ENCODE measurements around the gene CTRB2. TPM values are rescaled to one million over a fixed set of nuclear protein-coding genes. Genes with fewer than 3 reads are reported as not detected.
"Not testable (repeated sequence)": the region's sequence is repeated elsewhere in the genome, so short reads cannot be mapped to it uniquely, and the experiment has no call there.

The CTRB2 gene
- total RNA-seq, 1 donor: not detected

DNA sequence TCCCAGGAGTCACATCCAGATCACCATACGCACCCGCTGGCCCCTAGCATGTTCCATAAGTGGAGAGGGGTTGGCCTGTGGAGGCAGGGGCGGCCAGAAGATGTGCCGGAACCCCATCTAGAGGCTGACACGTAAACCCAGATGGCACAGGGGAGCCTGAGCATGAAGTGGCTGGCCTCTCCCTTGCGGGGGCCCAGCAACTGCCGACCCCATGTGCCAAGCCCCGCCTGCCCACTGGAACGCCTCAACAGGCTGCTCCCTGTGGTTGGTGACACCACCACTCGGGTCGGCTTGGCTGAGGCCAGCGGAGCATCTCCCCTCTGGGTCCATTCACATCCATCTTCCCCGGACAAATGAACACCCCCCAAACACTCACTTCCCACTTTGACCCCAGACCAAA lies 35.0 kb upstream of the CTRB2 start:
- H3K4me3 ChIP-seq (ENCODE audit: low read depth, low read length): no peak overlapping the region
- TF ChIP-seq CTCF (IDR thresholded peaks at IDR 0.05; ENCODE audit: insufficient read depth, low read length): no peak
- no peak for DNase-seq (ENCODE audit: low read depth)

DNA sequence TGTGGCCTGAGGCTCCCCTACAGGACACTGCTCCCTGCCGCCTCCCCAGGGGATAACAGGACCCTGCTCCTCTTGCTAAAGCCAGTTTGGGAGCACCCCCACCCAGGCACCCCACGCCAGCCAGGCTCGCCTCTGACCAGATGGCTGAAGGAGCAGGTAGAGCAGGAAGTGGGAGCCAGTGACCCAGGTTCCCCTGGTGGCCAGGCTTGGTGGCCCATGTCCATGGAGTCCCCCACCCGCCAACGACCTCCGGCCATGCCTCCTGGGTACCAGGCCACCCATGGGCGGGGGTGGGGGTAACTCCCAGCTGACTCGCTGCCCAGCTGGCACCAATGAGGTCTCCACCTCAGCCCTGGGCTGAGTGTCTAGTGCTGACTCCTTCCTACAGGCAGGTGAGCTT lies 34.5 kb upstream of the CTRB2 start:
- no peak for DNase-seq (ENCODE audit: low read depth)
- TF ChIP-seq CTCF (IDR thresholded peaks at IDR 0.05; ENCODE audit: insufficient read depth, low read length): no peak
- H3K4me3 ChIP-seq (ENCODE audit: low read depth, low read length): no peak overlapping the region

- not testable (repeated sequence) for DNase-seq (ENCODE audit: low read depth); H3K4me3 ChIP-seq (ENCODE audit: low read depth, low read length)
Measured at GRCh38 chr16:75240633-75241032, 33.7 kb upstream of the CTRB2 start.

- no peak overlapping the region for H3K4me3 ChIP-seq (ENCODE audit: low read depth, low read length)
- DNase-seq (ENCODE audit: low read depth): no peak
- TF ChIP-seq CTCF (IDR thresholded peaks at IDR 0.05; ENCODE audit: insufficient read depth, low read length): no peak
Measured at GRCh38 chr16:75239542-75240122, 32.7 kb upstream of the CTRB2 start.

- DNase-seq (ENCODE audit: low read depth): peak; percentile 22
- H3K4me3 ChIP-seq (ENCODE audit: low read depth, low read length): no peak overlapping the region
Measured at GRCh38 chr16:75238853-75239541, 32.0 kb upstream of the CTRB2 start.

DNA sequence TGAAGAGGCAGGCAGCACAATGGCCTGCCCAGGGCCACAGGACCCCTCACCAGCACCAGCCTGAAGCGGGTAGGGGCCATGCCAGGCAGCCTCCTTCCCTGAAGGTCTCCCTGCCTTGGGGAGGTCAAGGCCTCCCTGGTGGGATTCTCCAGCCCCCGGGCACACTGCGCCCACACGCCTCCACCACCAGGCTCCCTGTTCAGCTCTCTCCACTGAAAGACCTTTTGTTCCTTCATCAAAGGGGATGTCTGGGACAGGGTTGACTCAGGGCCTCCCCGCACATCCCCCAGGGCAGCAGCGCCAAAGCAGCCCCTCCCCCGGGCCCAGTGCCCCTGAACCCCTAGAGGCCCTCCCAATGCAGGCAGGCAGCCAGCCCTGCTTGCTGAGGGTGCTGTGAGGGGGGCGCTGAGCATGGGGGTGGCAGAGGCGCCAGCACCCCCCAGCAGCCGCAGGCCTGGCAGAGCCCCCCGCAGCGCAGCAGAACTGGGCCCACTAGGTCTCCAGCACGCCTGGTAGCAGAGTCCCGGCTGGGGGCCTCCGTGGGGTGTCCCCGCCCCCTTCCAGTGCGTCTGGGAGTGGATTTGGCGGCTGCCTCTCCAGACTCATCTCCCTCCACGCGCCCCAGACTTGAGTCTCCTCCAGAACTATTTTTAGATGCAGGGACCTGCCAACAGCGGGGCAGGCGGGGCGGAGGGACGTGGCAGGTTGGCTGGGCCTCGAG lies 31.3 kb upstream of the CTRB2 start:
- peak; percentile 5 for TF ChIP-seq CTCF (IDR thresholded peaks at IDR 0.05; ENCODE audit: insufficient read depth, low read length)
- peak overlapping the region; percentile 3 for H3K4me3 ChIP-seq (ENCODE audit: low read depth, low read length)
- peak; percentile 92 for DNase-seq (ENCODE audit: low read depth)

More at GRCh38 chr16:75238853-75239541, 32.0 kb upstream of the CTRB2 start:
- TF ChIP-seq CTCF (IDR thresholded peaks at IDR 0.05; ENCODE audit: insufficient read depth, low read length): peak; percentile 26

DNA sequence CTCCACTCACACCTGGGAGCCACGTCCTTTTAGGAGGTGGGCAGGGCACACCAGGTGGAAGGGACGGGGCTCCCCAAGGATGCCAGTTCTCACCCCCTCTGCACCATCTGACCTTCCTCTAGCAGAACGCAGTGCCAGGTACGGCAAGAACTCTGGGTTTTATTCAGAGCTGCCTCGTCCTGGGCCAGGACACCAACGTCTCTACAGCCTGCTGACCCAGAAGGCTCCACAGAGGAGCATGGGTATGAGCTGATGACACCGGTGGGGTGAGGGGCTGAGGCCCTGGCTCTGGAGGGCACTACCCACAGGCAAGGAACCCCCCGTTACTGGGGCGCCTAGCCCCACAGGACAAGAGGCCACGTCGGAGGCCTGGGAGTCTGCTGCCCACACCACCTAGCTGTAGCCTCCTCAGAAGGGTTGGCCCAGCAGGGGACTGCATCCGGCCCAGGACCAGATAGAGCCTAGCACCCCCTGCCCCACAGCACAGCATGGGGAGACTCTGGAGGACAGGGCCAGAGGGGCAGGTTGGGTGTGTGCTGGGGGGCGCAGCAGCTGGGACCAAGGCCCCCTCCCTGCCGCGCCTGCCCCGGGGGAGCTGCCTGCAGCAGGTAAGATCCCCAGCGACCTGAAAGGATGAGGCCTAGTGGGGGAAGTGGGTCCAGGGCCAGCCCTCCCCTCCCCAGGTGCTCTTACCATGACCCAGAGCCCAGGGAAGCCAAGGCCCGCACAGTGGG lies 30.6 kb upstream of the CTRB2 start:
- TF ChIP-seq CTCF (IDR thresholded peaks at IDR 0.05; ENCODE audit: insufficient read depth, low read length): no peak
- no peak overlapping the region for H3K4me3 ChIP-seq (ENCODE audit: low read depth, low read length)

More for the DNA sequence above, 30.6 kb upstream of the CTRB2 start:
- no peak for DNase-seq (ENCODE audit: low read depth)

Data from fibroblast of the aortic adventitia (primary cell).